GM19043 (cell line): ENCODE data around the gene TCAIM.
"Not testable (repeated sequence)": the region's sequence is repeated elsewhere in the genome, so short reads cannot be mapped to it uniquely, and the experiment has no call there.

Experiments
- ATAC-seq: cut with Tn5 transposase; IDR thresholded peaks from one replicate; pipeline ENCODE4 v1.9.1; 2021; ENCODE audit warnings: low read depth; ENCODE audit not compliant: unreplicated experiment

TCAIM gene

DNA sequence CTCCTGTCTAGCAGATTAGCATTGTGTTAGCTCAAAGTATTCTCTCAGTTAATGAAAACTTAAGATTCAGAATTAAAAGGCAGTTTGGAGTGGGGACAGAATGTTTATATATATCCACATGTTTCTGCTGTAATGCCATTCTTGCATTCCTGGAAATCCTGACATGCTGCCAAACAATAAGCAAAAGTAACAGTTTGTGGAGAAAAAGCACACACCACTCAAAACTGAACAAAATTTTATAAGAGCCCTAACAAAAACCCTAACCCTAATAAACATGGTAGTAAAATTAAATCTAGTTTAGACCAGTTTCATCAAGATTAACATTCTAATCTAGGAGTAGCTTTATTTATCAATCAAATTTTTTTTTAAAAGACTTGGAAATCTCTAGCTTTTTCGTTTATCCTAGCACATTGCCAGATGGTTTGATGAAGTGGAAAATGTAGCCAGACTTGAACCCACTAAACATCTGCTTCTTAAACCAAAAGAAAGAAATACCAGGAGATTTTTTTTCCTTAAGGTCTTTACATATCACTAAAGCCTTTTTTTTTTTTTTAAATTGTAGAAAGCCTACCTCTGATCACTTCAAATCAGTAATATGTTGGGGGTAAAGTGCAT is 3.7 kb downstream of the TCAIM start:
- no peak for ATAC-seq

DNA sequence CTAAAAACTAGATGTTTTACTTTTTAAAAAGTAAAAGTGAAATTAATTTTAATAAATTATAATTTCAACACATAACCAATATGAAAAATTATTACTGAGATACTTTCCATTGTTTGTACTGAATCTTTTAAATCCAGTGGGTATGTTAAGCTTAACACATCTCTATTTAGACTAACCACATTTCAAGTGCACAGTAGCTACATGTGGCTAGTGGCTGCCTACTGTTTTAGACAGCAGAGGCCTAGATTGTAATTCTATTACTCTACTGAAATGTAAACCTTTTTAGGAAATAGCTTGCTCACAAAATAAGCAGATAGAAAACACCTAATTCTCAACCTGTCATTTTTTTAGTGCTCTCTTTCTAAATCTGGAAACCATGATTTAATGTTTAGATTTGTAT is 4.9 kb downstream of the TCAIM start:
- no peak for ATAC-seq

DNA sequence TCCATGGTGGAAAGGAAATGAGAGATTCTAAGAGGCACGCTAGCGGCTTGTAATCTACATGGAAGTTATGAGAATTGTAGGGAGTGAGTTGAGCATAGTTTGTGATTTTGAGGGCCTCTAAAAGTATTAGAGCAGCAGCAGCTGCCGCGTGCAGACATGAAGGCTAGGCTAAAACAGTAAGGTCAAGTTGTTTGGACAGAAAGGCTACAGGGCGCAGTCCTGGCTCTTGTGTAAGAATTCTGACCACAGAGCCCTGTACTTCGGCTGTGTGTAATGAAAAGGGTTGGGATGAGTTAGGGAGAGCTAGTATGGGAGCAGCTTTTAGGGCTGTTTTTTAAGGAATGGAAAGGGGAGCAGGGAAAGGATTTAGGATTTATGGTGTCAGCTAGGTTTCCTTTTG is 8.0 kb downstream of the TCAIM start:
- not testable (repeated sequence) for ATAC-seq

DNA sequence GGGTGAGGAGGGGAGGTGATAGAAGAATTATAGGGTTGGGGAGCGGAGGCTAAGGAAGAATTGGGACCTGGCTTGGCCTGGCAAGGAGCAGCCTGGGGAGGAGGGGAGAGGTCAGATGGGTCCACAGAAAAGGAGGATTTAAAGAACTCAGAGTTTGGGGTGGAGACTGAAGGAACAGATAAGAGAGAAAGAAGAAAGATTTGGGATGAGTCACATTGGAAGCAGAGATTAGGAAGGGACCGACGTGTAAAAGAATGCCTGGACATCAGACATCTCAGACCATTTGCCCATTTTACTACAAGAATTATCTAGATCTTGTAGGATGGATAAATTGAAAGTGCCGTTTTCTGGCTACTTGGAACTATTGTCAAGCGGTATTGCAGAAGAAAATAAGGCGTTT is 10.4 kb downstream of the TCAIM start:
- ATAC-seq = no peak

DNA sequence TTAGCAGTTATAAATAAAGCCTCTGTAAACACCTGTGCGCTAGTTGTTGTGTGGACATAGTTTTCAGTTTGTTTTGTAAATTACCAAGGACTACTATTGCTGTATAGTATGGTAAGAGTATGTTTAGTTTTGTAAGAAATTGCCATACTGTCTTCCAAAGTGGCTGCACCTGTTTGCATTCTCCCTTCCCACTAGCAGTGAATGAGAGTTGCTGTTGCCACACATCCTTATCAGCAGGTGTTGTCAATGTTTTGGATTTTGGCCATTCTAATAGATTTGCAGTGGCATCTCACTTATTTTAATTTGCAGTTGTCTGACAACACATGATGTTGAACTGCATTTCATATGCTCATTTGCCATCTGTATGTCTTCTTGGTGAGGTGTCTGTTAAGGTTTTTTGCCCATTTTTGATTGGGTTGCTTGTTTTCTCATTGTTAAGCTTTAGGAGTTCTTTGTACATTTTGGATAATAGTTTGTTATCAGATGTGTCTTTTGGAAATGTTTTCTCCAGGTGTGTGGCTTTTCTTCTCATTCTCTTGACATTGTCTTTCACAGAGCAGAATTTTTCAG is 14.9 kb downstream of the TCAIM start:
- no peak for ATAC-seq

DNA sequence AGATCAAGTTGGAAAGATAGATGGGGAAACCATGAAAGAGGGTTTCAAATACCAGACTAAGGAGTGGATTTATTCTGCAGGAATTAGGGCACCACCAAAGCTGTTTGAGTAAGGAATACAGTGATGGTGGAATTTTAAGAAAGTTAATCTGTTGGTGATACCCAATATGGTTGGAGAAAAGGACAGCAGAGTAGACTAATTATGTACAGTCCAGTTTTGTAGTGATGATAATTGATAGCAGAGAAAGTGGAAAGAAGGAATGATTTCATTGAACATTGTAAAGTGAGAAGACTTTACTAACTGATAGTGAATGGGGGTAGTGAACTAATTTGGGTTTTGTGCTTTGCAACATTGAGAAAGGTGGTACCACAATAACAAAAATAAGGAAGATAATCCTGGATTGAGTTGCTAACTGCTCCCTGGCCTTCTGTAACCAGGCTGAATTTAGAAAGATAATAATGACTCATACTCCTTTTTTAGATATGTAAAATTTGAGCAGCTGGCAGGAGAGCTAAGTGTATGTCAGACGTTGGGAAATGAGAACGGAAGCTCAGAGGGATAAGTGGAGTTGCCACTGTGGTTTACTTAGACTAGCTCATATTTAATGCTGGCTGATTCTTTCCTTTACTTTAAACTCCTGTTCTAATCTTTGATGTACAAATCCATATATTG is 16.9 kb downstream of the TCAIM start:
- ATAC-seq = no peak

DNA sequence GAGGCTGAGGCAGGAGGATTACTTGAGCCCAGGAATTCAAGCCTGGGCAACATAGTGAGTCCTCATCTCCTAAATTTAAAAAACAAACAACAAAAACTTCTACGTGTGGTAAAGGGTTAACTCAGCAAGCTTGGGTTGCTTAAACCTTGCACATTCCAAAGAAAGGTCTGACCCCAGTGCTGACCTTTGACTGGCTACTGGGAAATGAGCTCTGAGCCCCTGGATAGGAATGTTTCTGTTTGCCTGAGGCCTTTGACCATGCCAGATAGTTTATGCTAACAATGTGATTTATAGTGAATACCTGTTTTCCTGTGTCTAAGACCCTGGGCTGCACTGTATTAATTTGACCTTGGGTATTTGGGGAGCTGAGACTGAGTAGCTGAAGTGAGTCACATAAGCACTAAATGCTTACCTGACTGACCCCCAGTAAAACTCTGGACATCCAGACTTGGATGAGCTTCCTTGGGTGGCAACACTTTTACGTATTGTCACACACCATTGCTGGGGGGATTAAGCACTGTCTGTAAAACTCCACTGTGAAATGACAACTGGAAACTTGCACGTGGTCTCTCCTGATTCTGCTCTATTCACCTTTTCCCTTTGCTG is 20.7 kb downstream of the TCAIM start:
- no peak for ATAC-seq

DNA sequence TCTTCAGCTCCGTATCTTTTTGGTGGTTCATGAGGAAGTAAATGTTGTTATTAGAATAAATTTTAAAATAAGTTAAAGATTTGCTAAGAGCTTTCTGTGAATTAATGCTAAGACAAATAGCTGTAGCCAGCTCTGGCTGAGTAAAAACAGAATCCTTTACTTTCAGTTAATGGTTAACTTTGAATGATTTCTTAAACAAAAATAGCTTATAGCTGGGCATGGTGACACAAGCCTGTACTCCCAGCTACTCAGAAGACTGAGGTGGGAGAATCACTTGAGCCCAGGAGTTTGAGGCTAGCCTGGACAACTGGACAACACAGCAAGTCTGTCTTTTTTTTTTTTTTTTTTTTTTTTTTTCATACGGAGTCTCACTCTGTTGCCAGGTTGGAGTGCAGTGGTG is 25.0 kb downstream of the TCAIM start:
- ATAC-seq = peak; percentile 96

DNA sequence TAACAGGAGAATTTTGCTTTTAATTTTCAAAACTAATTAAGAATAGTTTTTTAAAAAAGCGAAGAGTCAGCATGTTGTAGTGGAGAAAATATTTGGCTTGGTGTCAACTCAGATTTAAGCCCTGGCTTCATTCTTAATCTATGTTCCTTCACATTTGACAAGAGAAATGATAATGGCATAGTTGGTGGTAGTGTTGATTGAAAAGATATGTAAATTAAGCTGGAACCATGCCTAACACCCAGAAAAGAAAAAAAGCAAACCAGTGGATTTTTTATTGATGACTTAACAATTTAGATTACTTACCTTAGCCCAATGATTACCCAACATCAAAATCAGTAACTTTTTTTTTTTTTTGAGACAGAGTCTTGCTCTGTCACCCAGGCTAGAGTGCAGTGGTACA is 27.4 kb downstream of the TCAIM start:
- ATAC-seq = no peak

DNA sequence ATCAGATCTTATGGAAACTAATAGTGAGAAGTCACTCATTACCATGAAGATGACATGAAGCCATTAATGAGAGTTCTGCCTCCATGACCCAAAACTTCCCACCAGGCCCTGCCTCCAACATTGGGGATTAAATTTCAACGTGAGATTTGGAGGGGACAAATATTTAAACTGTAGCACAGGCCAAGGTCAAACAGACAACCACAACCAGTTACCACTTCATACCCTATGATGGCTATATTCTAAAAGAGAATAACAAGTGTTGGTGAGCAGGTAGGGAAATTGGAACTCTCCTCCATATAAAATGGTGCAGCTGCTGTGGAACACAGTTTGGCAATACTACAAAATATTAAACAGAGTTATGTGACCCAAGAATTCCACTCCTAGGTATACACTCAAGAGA is 36.9 kb downstream of the TCAIM start:
- ATAC-seq = no peak

DNA sequence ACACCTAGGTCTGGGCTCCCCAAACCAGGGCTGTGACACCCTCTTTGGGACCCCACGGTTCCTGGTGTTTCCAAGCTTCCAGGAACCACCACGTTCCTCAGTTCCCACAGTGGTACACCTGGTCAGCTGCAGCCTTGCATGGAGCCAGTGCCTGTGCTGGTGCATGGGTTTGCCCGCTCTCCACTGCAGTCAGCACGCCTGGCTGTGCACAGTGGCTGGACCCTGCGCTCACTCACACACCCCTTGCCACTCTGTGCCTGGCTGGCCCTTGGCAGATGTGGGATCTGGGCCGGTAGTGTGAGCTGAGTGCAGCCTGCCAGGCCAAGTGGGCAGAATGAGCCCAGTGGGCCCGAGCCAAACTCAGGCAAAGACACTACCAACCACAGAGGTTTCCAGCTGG is 48.8 kb downstream of the TCAIM start:
- ATAC-seq = no peak

DNA sequence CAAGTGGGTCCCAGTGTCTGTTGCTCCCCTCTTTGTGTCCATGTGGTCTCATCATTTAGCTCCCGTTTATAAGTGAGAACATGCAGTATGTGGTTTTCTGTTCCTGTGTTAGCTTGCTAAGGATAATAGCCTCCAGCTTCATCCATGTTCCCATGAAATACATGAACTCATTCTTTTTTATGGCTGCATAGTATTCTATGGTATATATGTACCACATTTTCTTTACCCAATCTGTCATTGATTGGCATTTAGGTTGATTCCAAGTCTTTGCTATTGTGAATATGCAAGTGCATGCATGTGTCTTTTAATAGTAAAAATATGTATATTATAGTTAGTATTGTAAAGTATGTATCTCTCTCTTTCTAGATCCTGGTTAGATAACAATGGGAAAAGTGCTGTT is 53.9 kb downstream of the TCAIM start:
- no peak for ATAC-seq

DNA sequence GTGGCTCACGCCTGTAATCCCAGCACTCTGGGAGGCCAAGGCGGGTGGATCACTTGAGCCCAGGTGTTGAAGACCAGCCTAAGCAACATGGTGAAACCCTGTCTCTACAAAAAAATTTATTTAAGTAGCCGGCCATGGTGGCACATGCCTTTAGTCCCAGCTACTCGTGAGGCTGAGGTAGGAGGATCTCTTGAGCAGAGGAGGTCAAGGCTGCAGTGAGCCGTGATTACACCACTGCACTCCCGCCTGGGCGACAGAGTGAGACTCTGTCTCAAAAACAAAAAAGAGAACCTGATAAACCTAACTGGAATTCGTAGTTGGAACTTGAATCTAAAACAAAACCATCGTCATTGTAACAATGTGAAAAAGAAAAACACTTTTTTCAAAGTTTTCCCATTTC is 57.1 kb downstream of the TCAIM start:
- no peak for ATAC-seq

DNA sequence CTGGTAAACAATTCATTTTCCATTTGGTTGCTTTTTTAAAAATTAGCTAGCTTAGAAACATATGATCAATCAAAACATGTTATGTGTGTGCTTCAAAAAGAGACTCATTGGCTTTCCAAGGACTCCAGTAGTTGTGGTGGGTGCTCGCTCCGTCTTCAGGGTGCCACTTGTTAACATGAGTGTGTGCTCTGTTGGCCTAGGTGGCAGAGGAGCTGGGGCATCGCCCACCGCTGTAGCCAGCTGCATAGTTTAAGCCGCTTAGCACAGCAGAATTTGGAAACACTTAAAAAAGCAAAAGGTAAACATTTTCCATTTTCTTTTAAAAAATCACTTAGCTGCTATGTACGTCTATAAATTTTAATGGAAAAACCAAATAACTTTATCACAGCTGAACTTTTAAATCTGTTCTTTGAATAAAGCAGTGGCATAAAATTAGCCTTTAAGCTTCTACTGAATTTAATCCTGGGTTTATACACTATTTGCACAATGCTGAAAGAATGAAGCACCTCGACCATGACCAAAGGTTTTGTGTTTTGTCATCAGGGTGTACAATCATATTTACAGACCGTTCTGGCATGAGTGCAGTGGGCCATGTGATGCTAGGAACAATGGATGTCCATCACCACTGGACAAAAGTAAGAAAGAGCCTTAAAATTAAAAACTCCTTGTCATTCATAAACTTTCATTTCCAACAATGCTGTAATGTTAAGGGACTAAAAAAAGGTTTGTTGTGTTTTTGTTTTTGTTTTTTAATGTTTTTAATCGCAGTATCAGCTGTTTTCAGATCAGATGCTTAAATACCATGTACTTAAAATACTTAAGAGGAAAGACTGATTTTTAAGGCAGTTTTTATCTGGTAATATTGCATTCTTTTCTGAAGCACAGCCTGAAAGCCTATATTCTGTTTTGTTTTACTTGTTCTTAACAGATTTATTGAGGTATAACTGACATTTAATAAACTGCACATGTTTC is 57.9 kb downstream of the TCAIM start:
- no peak for ATAC-seq

DNA sequence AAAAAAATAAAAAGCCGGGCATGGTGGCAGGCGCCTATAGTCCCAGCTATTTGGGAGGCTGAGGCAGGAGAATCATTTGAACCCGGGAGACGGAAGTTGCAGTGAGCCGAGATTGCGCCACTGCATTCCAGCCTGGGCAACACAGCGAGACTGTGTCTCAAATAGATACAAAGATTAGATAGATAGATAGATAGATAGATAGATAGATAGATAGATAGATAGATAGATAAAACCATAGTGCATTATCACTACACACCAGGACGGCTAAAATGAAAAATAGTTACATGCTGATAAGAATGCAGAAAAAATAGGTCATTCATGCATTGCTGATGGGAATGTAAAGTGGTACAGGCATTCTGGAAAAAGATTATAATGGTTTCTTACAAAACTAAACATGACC is 59.7 kb downstream of the TCAIM start:
- not testable (repeated sequence) for ATAC-seq

DNA sequence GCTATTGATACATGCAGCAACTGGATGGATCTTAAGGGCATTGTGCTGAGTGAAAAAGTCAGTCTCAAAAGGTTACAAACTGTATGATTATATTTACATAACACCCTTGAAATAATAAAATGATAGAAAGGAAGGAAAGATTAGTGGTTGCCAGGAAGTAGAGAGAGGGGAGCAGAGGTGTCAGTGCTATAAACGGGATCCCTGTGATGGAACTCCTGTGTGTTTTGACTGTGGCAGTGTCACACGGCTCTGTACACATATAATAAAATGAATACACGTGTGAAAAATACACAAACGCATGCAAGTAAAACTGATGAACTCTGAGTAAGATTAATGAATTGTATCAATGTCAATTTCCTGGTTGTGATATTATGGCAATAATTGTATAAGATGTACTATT is 60.3 kb downstream of the TCAIM start:
- ATAC-seq = no peak

DNA sequence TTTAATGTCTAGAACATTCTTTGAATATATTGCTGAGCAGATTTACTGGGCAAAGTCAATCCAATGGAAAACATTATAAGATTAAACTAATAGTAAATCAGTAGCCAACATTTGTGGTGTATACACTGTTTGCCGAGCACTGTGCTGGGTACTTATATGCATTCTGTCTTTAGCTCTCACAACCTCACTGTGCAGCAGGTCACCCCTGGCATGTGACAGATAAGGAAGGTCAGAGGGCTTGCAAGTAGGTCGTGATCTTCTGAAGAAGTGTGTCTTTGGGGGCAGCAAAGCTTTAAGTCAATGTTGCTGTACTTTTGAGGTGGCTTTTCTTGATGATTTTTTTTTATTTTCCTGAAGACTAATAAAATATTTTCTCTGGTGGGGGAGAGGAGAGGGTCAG is 62.2 kb downstream of the TCAIM start:
- ATAC-seq = no peak

DNA sequence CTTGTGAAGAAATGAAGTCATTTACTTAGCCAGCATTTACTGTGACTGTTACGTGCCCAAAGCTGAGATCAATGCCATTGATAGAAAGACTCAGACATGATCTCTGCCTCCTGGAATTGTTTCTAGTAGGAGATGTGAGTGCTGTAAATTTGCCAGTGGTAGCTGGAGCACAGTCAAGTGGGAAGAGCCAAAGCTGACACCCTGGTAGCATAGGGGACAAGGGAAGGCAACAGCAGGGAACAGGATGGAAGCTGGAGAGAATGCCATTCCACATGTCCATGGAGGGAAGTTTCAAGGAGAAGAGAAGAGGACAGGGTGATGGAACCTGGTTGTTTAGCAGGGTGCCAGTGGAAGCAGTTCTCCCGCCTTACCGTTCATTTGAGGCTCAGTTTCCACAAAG is 64.0 kb downstream of the TCAIM start:
- ATAC-seq = no peak

DNA sequence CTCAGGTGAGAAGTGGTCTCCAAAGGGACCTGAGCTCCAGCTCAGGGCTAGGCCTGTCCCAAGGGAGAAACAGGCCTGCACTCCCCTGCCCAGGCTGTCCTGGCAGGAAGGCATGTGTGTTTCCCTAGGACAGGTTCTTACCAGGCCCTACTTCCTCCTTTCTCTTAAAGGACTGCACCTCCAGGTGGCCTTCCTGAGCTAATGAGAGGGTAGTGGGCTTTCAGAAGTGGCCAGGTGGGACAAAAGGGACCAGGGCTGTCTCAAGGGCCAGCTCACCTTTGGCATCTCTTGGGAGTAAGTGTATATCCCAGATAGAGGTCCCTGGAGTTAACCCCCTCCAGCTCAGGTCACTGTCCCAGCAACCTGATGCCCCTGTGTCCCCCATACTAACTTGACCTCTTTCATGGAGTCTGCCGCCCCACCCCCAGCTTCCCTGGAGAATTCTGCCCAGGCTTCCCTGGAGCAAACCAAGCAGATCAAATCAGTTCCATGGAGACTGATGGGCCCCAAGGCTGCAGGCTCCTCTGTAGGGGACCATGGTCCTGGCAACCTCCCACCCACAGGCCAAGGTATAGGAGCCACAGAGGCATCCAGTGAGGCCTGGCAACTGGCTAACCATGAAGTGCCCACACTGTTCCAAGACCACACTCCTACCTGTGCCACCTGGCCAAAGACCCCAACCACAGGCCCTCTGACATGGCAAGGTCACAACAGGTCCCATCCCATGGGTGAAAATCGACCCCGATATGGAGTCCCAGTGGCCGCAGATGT is 71.3 kb downstream of the TCAIM start:
- no peak for ATAC-seq

DNA sequence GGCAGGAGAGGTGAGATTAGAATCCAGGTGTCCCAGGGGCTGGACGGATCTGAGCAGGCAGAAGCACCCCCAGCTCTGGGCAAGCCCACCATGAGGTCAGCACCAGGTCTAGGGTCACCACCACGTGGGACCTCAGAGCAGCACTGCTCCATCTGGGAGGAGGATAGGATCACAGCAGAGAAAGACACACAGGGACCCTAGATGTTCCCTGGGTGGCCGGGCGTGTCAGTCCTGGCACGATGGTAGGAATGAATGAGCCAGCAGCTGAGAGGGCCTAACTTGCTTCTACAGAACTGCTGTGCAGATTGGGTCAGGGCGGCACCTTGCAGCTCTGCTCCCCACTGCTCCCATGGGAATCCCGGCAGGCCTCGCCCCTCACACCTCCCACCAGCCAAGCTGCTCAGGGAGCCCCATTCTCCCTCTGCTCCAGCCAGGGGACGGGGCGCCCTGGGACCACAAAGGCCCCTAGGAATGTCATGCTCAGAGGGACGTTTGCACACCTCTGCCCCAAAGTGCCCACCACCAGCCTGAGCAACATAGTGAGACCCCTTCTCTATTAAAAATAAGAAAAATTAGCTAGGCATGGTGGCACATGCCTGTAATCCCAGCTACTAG is 72.6 kb downstream of the TCAIM start:
- no peak for ATAC-seq
